ENCODE results near the gene OGG1.

DNA sequence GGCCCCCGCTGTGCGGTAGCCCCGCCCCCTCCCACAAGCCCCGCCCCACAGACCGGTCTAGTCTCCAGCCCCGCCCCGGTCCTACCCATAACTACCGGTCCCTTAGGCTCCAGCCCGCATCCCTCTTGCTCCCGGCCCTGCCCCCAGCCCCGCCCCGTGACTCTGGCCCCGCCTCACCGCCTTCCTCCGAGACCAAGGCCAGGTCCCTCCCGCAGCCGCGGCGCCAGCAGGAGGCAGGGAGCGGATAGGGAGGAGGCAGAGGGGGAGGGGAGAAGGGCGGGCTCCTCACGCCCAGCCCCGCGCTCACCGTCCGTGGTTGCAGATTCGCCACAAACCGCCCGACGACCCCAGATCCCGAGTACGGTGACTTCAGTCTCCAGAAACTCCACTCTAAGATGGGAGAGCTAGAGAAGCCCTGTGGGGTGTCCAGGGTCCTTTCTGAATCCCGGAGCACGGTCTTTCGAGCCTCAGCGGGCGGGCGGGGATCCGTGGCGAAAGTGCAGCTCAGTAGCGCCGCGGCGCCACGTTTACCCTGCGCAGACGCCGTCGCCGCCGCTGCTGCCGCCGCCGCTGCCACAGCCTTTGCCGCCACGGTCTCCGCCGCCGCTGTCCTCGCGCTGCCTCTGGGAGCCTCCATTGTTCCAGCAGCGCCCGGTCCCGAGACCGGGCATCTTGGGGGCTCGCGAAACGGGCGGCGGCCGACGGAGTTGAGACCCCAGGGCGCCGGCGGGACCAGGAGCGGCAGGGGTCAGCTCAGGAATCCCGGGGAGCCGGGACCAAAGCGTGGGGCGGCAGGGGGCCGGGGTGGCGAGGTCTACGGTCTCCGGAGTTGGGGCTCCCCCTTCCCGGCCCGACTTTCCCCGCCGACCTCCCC lies 18.3 kb upstream of the OGG1 start, which contains the start of gene BRPF1:
- no peak for TF ChIP-seq EP300 (IDR thresholded peaks at IDR 0.05)
- peak; percentile 58 to 79 for TF ChIP-seq POLR2AphosphoS5 (IDR thresholded peaks at IDR 0.05)
